ENCODE data around the gene HOXA2. TPM values are rescaled to one million over a fixed set of nuclear protein-coding genes. Genes with fewer than 3 reads are reported as not detected.

The HOXA2 gene
- total RNA-seq, 1 experiment from 2014 or later, result 3.2 TPM

DNA sequence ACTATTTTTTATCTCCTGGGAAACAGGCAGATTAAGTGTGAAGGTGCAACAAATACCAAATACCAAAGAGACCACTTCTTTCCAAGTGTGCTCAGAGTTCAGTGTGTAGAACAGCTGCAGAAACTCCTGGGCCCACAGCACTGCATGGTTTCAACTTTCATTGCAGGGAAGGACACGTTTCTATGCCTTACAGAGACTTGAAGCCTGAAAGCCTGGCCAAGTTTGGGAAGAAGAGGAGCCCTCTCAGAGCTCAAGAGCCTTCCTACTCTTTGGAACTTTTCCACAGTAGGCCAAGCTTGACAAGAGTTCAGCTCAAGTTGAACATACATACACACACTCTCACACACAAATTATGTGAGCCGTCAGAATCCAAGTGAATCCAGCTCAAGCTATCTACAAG is 25.6 kb upstream of the HOXA2 start:
- CTCF ChIA-PET, result interaction anchor here (0.6 kb wide), 1 partner anchor 241 kb away, joined by 5 read pairs; no protein-coding TSS in a partner anchor
- Mint-ChIP-seq H3K36me3 (ENCODE audit: insufficient read depth, unreplicated experiment) (peaks cover 10% of the 10 kb centered on the region), H3K9me3 (ENCODE audit: low read depth, unreplicated experiment) (no peaks in the 10 kb centered on the region), H3K4me1 (ENCODE audit: low read depth, unreplicated experiment) (peaks cover 34% of the 10 kb centered on the region), H3K27me3 (ENCODE audit: unreplicated experiment) (no peaks in the 10 kb centered on the region), H3K4me3 (ENCODE audit: low read depth, unreplicated experiment) (no peak overlapping the region), H3K27ac (ENCODE audit: unreplicated experiment) (no peak overlapping the region)
- DNase-seq, result no peak
- no TSS peak for BruUV-seq (replicated peaks)
- intact Hi-C loops (cut with micrococcal nuclease; ENCODE audit: unreplicated experiment), result no loop called here
- no peak for TF ChIP-seq CTCF (IDR thresholded peaks at IDR 0.05; ENCODE audit: unreplicated experiment)

- H3K27me3 Mint-ChIP-seq (ENCODE audit: unreplicated experiment), result no peaks in the 10 kb centered on the region
- no peak for DNase-seq
- H3K4me1 Mint-ChIP-seq (ENCODE audit: low read depth, unreplicated experiment), result peaks cover 40% of the 10 kb centered on the region
- CTCF ChIA-PET, result interaction anchor here (0.6 kb wide), 1 partner anchor 1340 kb away, joined by 3 read pairs; no protein-coding TSS in a partner anchor
- no peaks in the 10 kb centered on the region for H3K9me3 Mint-ChIP-seq (ENCODE audit: low read depth, unreplicated experiment)
- H3K36me3 Mint-ChIP-seq (ENCODE audit: insufficient read depth, unreplicated experiment), result peaks cover 22% of the 10 kb centered on the region
- H3K27ac Mint-ChIP-seq (ENCODE audit: unreplicated experiment), result no peak overlapping the region
- intact Hi-C loops (cut with micrococcal nuclease; ENCODE audit: unreplicated experiment), result no loop called here
- TF ChIP-seq CTCF (IDR thresholded peaks at IDR 0.05; ENCODE audit: unreplicated experiment), result no peak
- no peak overlapping the region for H3K4me3 Mint-ChIP-seq (ENCODE audit: low read depth, unreplicated experiment)
- no TSS peak for BruUV-seq (replicated peaks)
Measured at GRCh38 chr7:27126596-27127327, 24.3 kb upstream of the HOXA2 start.

GRCh38 chr7:27125986-27126394 is 23.5 kb upstream of the HOXA2 start:
- no TSS peak for BruUV-seq (replicated peaks)
- H3K36me3 Mint-ChIP-seq (ENCODE audit: insufficient read depth, unreplicated experiment), result peaks cover 26% of the 10 kb centered on the region
- H3K9me3 Mint-ChIP-seq (ENCODE audit: low read depth, unreplicated experiment), result no peaks in the 10 kb centered on the region
- H3K4me3 Mint-ChIP-seq (ENCODE audit: low read depth, unreplicated experiment), result no peak overlapping the region
- TF ChIP-seq CTCF (IDR thresholded peaks at IDR 0.05; ENCODE audit: unreplicated experiment), result no peak
- H3K27ac Mint-ChIP-seq (ENCODE audit: unreplicated experiment), result no peak overlapping the region
- peaks cover 47% of the 10 kb centered on the region for H3K4me1 Mint-ChIP-seq (ENCODE audit: low read depth, unreplicated experiment)
- intact Hi-C loops (cut with micrococcal nuclease; ENCODE audit: unreplicated experiment), result no loop called here
- DNase-seq, result no peak
- no peaks in the 10 kb centered on the region for H3K27me3 Mint-ChIP-seq (ENCODE audit: unreplicated experiment)
- CTCF ChIA-PET, result interaction anchor here (0.6 kb wide), 1 partner anchor 1339 kb away, joined by 3 read pairs; no protein-coding TSS in a partner anchor

- H3K27me3 Mint-ChIP-seq (ENCODE audit: unreplicated experiment), result no peaks in the 10 kb centered on the region
- CTCF ChIA-PET, result interaction anchor here (1.0 kb wide), 1 partner anchor 748 kb away, joined by 4 read pairs; no protein-coding TSS in a partner anchor
Measured at GRCh38 chr7:27124902-27125689, 22.6 kb upstream of the HOXA2 start.

More at GRCh38 chr7:27124902-27125689, 22.6 kb upstream of the HOXA2 start:
- Mint-ChIP-seq H3K36me3 (ENCODE audit: insufficient read depth, unreplicated experiment) (peaks cover 28% of the 10 kb centered on the region), H3K9me3 (ENCODE audit: low read depth, unreplicated experiment) (no peaks in the 10 kb centered on the region), H3K4me3 (ENCODE audit: low read depth, unreplicated experiment) (no peak overlapping the region), H3K27ac (ENCODE audit: unreplicated experiment) (no peak overlapping the region), H3K4me1 (ENCODE audit: low read depth, unreplicated experiment) (peaks cover 55% of the 10 kb centered on the region)
- no peak for TF ChIP-seq CTCF (IDR thresholded peaks at IDR 0.05; ENCODE audit: unreplicated experiment)
- BruUV-seq (replicated peaks), result no TSS peak
- intact Hi-C loops (cut with micrococcal nuclease; ENCODE audit: unreplicated experiment), result loop anchor here (5.0 kb wide), 1 partner anchor 78 kb away; no protein-coding TSS in a partner anchor
- no peak for DNase-seq

Measured in Calu3 (cell line).